ENCODE data around the gene ZNF592. TPM values are rescaled to one million over a fixed set of nuclear protein-coding genes. Genes with fewer than 3 reads are reported as not detected.

The ZNF592 gene
- total RNA-seq, 4 donors from 2014 or later = 4.7 to 48.2 (median 11.7) TPM

GRCh38 chr15:84761607-84762131 is 13.3 kb downstream of the ZNF592 start:
- intact Hi-C loops (cut with DNase I; ENCODE audit: low total_unique reads) = no loop called here
- Histone ChIP-seq H3K27ac (no peak overlapping the region), H3K4me1 (no peaks in the 10 kb centered on the region), H3K9me3 (no peaks in the 10 kb centered on the region), H3K27me3 (no peaks in the 10 kb centered on the region), H3K36me3 (no peaks in the 10 kb centered on the region), H3K4me3 (no peak overlapping the region)
- no peak for DNase-seq
- TF ChIP-seq, protein P1, sequence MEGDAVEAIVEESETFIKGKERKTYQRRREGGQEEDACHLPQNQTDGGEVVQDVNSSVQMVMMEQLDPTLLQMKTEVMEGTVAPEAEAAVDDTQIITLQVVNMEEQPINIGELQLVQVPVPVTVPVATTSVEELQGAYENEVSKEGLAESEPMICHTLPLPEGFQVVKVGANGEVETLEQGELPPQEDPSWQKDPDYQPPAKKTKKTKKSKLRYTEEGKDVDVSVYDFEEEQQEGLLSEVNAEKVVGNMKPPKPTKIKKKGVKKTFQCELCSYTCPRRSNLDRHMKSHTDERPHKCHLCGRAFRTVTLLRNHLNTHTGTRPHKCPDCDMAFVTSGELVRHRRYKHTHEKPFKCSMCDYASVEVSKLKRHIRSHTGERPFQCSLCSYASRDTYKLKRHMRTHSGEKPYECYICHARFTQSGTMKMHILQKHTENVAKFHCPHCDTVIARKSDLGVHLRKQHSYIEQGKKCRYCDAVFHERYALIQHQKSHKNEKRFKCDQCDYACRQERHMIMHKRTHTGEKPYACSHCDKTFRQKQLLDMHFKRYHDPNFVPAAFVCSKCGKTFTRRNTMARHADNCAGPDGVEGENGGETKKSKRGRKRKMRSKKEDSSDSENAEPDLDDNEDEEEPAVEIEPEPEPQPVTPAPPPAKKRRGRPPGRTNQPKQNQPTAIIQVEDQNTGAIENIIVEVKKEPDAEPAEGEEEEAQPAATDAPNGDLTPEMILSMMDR (IDR thresholded peaks at IDR 0.05) = no peak
- TF ChIP-seq POLR2A (IDR thresholded peaks at IDR 0.05) = no peak

DNA sequence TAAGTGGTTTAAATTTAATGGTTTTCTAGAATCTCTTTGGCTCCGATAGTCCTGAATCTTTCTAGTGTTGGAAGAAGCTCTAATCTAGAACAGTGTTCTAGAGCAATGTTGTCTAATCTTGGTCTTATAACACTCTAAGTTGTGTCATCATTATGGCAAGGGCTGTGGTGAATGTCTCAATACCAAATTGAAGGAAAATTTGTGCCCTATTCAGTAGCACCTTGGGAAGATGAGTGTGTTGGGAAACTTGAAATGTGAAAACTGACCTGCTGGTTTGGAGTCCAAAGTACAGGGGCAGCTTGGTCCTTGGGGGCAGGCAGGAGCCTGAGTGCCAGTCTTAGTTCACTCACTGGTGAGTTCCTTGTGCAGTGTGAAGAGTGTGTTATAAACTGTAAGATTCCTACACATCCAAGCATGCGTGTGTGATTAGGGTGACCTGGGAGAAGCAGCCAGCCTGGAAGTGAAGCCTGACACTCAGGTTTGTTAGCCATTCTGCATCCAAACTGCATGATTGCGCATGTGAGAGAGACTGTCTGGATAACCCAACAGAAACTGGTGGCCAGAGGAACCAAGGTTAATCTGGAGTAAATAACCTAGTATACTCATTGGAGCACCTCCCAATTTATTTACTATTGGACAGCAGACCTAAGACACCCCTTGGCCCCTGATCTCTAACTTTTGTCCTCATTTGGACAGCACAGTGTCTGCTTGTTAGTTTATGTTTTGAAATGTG is 14.6 kb downstream of the ZNF592 start:
- Histone ChIP-seq H3K27ac (no peak overlapping the region), H3K27me3 (no peaks in the 10 kb centered on the region), H3K9me3 (no peaks in the 10 kb centered on the region), H3K4me1 (no peaks in the 10 kb centered on the region), H3K4me3 (no peak overlapping the region), H3K36me3 (no peaks in the 10 kb centered on the region)
- intact Hi-C loops (cut with DNase I; ENCODE audit: low total_unique reads) = no loop called here
- TF ChIP-seq POLR2A (IDR thresholded peaks at IDR 0.05) = no peak
- TF ChIP-seq, protein P1 (IDR thresholded peaks at IDR 0.05) = no peak
- no peak for DNase-seq

DNA sequence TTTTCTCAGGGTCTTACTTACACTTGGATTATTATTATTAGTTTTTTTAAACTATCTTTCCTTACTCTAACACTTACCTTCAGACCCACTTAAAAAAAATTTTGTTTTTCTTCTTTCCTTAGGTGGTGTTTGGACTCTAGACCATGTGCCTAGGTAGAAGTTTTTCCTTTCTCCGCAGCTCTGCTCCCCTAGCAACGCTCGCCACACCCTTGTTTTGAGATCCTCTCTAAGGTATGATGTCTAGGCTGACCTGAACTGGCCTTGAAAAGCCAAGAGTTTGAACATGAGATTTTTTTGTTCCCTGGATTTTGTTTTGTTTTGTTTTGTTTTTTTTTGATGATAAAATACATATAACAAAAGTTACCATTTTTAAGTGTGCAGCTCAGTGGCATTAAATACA is 16.2 kb downstream of the ZNF592 start:
- H3K4me1 ChIP-seq = no peaks in the 10 kb centered on the region
- H3K36me3 ChIP-seq = no peaks in the 10 kb centered on the region
- H3K27me3 ChIP-seq = no peaks in the 10 kb centered on the region
- TF ChIP-seq POLR2A (IDR thresholded peaks at IDR 0.05) = no peak
- TF ChIP-seq, protein P1 (IDR thresholded peaks at IDR 0.05) = no peak
- DNase-seq = no peak
- no peak overlapping the region for H3K27ac ChIP-seq
- no peaks in the 10 kb centered on the region for H3K9me3 ChIP-seq
- H3K4me3 ChIP-seq = no peak overlapping the region
- intact Hi-C loops (cut with DNase I; ENCODE audit: low total_unique reads) = no loop called here

DNA sequence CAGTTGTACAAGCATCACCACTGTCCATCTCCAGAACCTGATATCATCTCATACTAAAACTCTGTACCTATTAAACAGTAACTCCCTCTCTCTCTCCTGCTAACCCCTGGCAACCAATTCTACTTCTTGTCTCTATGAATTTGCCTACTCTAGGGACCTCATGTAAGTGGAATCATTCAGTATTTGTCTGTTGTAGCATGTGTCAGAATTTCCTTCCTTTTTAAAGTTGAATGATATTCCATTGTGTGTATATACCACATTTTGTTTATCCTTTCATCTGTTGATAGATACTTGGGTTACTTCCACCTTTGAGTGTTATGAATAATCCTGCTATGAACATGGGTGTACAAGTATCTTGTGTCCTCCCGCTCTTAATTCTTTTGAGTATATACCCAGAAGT is 16.6 kb downstream of the ZNF592 start:
- no peak for DNase-seq
- Histone ChIP-seq H3K4me1 (no peaks in the 10 kb centered on the region), H3K27me3 (no peaks in the 10 kb centered on the region), H3K9me3 (no peaks in the 10 kb centered on the region), H3K27ac (no peak overlapping the region), H3K36me3 (no peaks in the 10 kb centered on the region), H3K4me3 (no peak overlapping the region)
- intact Hi-C loops (cut with DNase I; ENCODE audit: low total_unique reads) = no loop called here
- TF ChIP-seq POLR2A (IDR thresholded peaks at IDR 0.05) = no peak
- TF ChIP-seq, protein P1 (IDR thresholded peaks at IDR 0.05) = no peak

- Histone ChIP-seq H3K4me3 (no peak overlapping the region), H3K27me3 (no peaks in the 10 kb centered on the region), H3K27ac (no peak overlapping the region), H3K36me3 (no peaks in the 10 kb centered on the region), H3K9me3 (no peaks in the 10 kb centered on the region), H3K4me1 (no peaks in the 10 kb centered on the region)
- TF ChIP-seq, protein P1 (IDR thresholded peaks at IDR 0.05) = no peak
- TF ChIP-seq POLR2A (IDR thresholded peaks at IDR 0.05) = no peak
- DNase-seq = no peak
- intact Hi-C loops (cut with DNase I; ENCODE audit: low total_unique reads) = no loop called here
Observed at GRCh38 chr15:84765675-84766074, 17.3 kb downstream of the ZNF592 start.
